22Rv1 (cell line): ENCODE results near the gene CMTM7.
A peak's percentile ranks its signal among the peaks of the same experiment; 100 is the strongest.
"Not testable (repeated sequence)": the region's sequence is repeated elsewhere in the genome, so short reads cannot be mapped to it uniquely, and the experiment has no call there.

Source experiments
- H3K27ac ChIP-seq: fragments of 450-650 bp; 2 replicates; pipeline ENCODE4 v1.5.1; 2017
- CTCF ChIP-seq: fragments of 450-650 bp; IDR thresholded peaks from 2 replicates; pipeline ENCODE4 v1.5.1; 2017; ENCODE audit warnings: mild to moderate bottlenecking
- ZFX ChIP-seq: fragments of 450-650 bp; IDR thresholded peaks from 2 replicates; pipeline ENCODE4 v1.6.1; 2017; ENCODE audit warnings: antibody characterized with exemption, borderline replicate concordance

The CMTM7 gene

GRCh38 chr3:32384938-32385337 is 6.7 kb upstream of the CMTM7 start:
- H3K27ac ChIP-seq: no peak overlapping the region
- TF ChIP-seq CTCF: no peak
- no peak for TF ChIP-seq ZFX

- H3K27ac ChIP-seq: no peak overlapping the region
- TF ChIP-seq CTCF: no peak
- TF ChIP-seq ZFX: no peak
Observed at GRCh38 chr3:32387512-32387911, 4.1 kb upstream of the CMTM7 start.

- H3K27ac ChIP-seq: not testable (repeated sequence)
Observed at GRCh38 chr3:32389577-32389976, 2.1 kb upstream of the CMTM7 start.

GRCh38 chr3:32392536-32393302 is 1.1 kb downstream of the CMTM7 start:
- peak overlapping the region; percentile 46; the same call in 1 of the 2 replicates for H3K27ac ChIP-seq
- no peak for TF ChIP-seq CTCF
- TF ChIP-seq ZFX: no peak

GRCh38 chr3:32395496-32395895 is 3.8 kb downstream of the CMTM7 start:
- H3K27ac ChIP-seq: no peak overlapping the region
- TF ChIP-seq CTCF (no peak), ZFX (no peak)

GRCh38 chr3:32397941-32398340 is 6.3 kb downstream of the CMTM7 start:
- H3K27ac ChIP-seq: no peak overlapping the region
- TF ChIP-seq ZFX (no peak), CTCF (no peak)

- TF ChIP-seq CTCF (no peak), ZFX (no peak)
- no peak overlapping the region for H3K27ac ChIP-seq
Observed at GRCh38 chr3:32398531-32398930, 6.9 kb downstream of the CMTM7 start.
